SKM-1 treated with dmso at 0.1 percent for 144 hours (cell line): Measurements from ENCODE around the gene REV1.
"Not testable (repeated sequence)": the region's sequence is repeated elsewhere in the genome, so short reads cannot be mapped to it uniquely, and the experiment has no call there.

Experiments
- DNase-seq: peaks from one replicate; lab custom pipeline; 2025; ENCODE audit not compliant: unreplicated experiment; lab: John Stamatoyannopoulos, UW

REV1 gene

GRCh38 chr2:99487906-99488305 is 1.9 kb downstream of the REV1 start:
- DNase-seq = no peak

DNA sequence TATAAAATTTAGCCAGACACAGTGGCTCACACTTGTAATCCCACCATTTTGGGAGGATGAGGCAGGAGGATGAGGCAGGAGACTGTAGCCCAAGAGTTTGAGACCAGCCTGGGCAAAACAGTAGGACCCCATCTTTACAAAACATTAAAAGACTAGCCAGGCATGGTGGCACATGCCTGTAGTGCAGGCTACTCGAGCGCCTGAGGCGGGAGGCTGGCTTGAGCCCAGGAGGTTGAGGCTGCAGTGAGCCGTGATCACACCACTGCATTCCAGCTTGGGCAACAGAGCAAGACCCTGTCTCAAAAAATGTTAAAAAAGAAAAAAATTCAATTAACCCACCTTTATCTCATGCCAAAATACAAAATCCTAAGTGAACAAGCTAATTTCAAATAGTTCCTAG is 4.0 kb downstream of the REV1 start:
- DNase-seq = no peak

DNA sequence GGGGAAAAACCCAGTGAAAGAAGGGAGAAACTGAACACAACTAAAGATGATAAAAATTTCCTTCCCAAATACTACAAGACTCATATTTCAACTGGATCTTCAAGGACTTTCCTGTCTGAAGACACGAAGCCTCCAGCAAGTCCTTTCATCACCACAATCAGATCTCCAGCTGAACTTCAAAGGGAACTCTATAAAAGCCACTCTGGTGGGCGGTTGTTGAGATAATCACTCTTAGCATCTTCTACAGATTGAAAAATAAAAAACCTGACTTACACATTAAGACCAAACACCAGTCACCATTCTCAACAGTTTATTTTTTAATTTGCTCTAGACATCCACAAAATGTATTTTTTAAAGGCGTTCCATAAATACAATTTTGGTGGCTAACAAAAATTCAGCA is 4.4 kb downstream of the REV1 start:
- DNase-seq = no peak

DNA sequence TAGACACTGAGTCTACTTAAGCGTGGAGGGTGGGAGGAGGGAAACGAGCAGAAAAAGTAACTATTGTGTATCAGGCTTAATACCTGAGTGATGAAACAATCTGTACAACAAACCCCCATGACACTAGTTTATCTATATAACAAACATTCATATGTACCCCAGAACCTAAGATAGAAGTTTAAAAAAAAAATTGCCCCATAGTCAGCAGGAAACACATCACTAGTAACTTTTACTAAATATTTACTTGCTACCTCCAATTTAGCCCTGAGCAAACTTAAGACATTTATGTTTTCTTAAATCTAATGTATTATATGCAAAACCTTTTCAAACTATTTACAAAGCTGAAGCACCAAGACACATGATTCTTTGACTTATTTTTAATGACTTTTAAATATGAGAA is 5.6 kb downstream of the REV1 start:
- DNase-seq = no peak

- DNase-seq = no peak
These were observed 7.9 kb downstream of the REV1 start for GRCh38 chr2:99481941-99482340.

GRCh38 chr2:99481527-99481926 is 8.3 kb downstream of the REV1 start:
- no peak for DNase-seq

- no peak for DNase-seq
These were observed 9.4 kb downstream of the REV1 start for GRCh38 chr2:99480390-99480789.

GRCh38 chr2:99478632-99479031 is 11.2 kb downstream of the REV1 start:
- no peak for DNase-seq

- no peak for DNase-seq
These were observed 12.8 kb downstream of the REV1 start for GRCh38 chr2:99477054-99477453.

DNA sequence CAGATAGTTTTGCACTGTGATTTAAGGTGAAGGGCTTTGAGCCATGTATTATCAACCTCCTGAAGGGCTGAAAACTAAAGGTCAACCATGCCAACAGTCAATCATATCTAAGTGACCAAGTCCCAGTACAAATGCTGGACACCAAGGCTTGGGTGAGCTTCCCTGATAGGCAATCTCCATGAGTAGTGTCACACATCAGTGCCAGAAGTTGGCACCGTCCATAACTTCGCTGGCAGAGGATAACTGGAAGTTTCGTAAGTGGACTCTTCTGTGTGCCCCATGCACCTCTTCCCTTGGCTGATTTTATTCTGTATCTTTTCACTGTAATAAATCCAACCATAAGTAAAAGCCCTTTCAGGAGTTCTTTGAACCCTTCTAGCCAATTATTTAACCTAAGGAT is 13.2 kb downstream of the REV1 start:
- DNase-seq = no peak

DNA sequence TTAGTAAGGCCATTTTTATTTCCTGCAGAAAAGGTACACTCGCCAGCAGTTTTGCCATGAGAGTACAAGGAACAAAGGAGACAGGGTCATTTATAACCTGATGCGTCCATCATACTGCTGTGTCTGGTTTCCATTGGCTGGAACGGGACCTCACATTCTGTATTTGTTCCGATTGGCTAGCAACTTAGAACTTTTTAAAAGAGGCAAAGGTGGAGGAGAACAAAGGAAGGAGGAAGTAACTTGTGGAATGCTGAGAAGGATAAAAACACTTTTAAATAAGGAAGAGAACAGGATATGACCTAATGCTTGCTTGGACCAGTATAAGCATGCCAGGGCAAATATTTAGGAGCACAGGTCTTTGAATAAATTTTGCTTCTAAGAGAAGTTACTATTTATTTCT is 14.7 kb downstream of the REV1 start:
- not testable (repeated sequence) for DNase-seq

DNA sequence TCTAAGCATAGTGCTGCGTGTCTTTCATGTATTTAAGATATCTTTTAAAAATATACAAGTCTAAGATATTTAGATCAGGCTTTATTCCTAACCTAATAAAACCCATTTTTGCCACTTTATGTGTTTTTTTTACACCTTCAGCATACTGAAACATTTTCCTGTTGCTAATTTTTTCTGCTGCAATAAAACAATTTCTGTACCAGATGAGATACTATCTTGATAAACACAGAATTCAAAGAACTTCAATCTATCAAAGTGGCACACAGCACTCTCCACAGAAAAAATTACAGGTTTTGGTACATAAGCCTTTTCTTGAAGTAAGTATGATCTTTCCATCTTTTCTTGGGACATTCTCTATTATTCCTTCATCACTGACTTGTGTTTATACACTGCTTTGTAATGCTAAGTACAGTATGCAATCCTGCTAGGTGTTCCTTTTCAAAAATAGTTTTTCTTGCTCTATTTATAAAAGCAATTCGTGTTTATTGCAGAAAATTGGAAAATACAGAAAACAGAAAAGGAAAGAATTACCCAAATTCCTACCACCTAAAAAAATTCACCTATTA is 16.2 kb downstream of the REV1 start:
- no peak for DNase-seq

- no peak for DNase-seq
These were observed 17.2 kb downstream of the REV1 start for GRCh38 chr2:99472600-99472960.

GRCh38 chr2:99471654-99472599 is 17.9 kb downstream of the REV1 start:
- DNase-seq = no peak

DNA sequence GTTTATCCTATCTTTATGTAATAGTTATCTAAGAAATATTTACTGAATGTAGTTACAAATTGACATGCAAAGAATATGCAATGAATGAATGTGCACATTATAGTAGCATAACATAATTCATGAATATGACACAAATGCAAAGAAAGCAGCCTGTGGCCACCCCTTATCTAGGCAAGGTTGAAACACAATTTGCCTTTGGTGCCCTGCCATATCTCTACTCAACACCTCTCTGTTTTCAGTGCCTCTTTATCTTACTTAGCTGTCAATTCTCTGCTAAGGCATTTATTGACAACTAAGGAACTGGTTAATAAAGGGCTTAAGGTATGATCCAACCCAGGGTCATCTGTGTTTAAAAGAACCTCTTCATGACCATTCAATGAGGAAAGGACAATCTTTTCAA is 18.9 kb downstream of the REV1 start:
- DNase-seq = no peak

- DNase-seq = not testable (repeated sequence)
These were observed 19.4 kb downstream of the REV1 start for GRCh38 chr2:99470459-99470858.

GRCh38 chr2:99469394-99469793 is 20.4 kb downstream of the REV1 start:
- DNase-seq = no peak

- peak; percentile 47 for DNase-seq
These were observed 21.7 kb downstream of the REV1 start for GRCh38 chr2:99468155-99468554.

DNA sequence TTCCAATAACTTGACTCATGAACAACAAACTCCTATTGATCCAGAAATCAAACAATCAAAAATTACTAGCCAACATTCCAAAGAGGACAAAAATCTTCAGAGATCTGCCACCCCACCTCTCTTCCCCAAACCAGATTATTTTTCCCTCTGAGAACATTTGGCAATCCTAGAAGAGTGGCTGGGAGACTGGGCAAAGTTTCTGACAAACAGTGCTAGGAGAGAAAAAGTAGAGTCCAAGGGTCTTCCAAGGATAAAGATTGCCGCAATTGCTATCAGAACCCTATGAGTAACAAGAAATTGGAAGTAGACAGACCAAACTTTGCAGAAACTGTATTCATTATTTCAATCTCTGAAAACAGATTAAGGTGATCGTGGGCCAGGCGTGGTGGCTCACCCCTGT is 22.4 kb downstream of the REV1 start:
- DNase-seq = no peak

- no peak for DNase-seq
These were observed 27.9 kb downstream of the REV1 start for GRCh38 chr2:99461828-99462483.

GRCh38 chr2:99458529-99458928 is 31.3 kb downstream of the REV1 start:
- DNase-seq = no peak

DNA sequence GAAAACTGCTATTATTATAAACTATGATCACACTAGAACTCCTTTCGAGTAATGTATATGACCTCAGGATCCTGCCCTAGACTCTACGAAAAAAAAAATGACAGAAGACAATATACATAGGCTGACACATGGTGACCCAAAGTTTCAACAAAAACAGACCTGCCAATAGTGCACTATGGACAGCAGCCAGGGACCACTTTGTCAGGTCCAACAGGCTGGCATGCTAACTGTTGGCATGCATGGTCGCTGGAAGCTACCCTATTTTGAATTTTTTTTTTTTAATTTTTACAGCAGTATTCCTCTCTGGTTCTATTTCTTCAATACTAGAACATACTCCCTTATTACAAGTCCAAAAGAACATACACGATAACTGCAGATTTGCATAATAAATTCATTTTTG is 38.1 kb downstream of the REV1 start:
- DNase-seq = no peak
